Measurements from ENCODE around the gene TMC1.

Gene TMC1

GRCh38 chr9:72661401-72662135 is 140.2 kb downstream of the TMC1 start:
- Histone ChIP-seq H3K36me3 (ENCODE audit: control insufficient read depth, insufficient read depth, low read length) (no peaks in the 10 kb centered on the region), H3K9ac (no peak overlapping the region), H3K27ac (no peak overlapping the region), H3K4me1 (no peaks in the 10 kb centered on the region), H3K4me3 (ENCODE audit: low read depth, low read length) (no peak overlapping the region), H3K9me3 (ENCODE audit: control insufficient read depth, low read length) (no peaks in the 10 kb centered on the region), H3K79me2 (no peaks in the 10 kb centered on the region), H3K27me3 (ENCODE audit: control insufficient read depth, insufficient read depth, low read length) (no peaks in the 10 kb centered on the region), H3K4me2 (ENCODE audit: low read length) (no peak overlapping the region), H2AFZ (no peak overlapping the region)
- TF ChIP-seq CTCF (IDR thresholded peaks at IDR 0.05) = no peak

GRCh38 chr9:72665421-72665820 is 144.0 kb downstream of the TMC1 start:
- Histone ChIP-seq H2AFZ (no peak overlapping the region), H3K4me1 (no peaks in the 10 kb centered on the region), H3K79me2 (no peaks in the 10 kb centered on the region), H3K9me3 (ENCODE audit: control insufficient read depth, low read length) (no peaks in the 10 kb centered on the region), H3K9ac (no peak overlapping the region), H3K27ac (no peak overlapping the region), H3K27me3 (ENCODE audit: control insufficient read depth, insufficient read depth, low read length) (no peaks in the 10 kb centered on the region), H3K36me3 (ENCODE audit: control insufficient read depth, insufficient read depth, low read length) (no peaks in the 10 kb centered on the region), H3K4me3 (ENCODE audit: low read depth, low read length) (no peak overlapping the region), H3K4me2 (ENCODE audit: low read length) (no peak overlapping the region)
- TF ChIP-seq CTCF (IDR thresholded peaks at IDR 0.05) = no peak

- Histone ChIP-seq H3K27ac (no peak overlapping the region), H3K4me1 (no peaks in the 10 kb centered on the region), H3K4me3 (ENCODE audit: low read depth, low read length) (no peak overlapping the region), H2AFZ (no peak overlapping the region), H3K27me3 (ENCODE audit: control insufficient read depth, insufficient read depth, low read length) (no peaks in the 10 kb centered on the region), H3K9me3 (ENCODE audit: control insufficient read depth, low read length) (no peaks in the 10 kb centered on the region), H3K36me3 (ENCODE audit: control insufficient read depth, insufficient read depth, low read length) (no peaks in the 10 kb centered on the region), H3K4me2 (ENCODE audit: low read length) (no peak overlapping the region), H3K9ac (no peak overlapping the region), H3K79me2 (no peaks in the 10 kb centered on the region)
- no peak for TF ChIP-seq CTCF (IDR thresholded peaks at IDR 0.05)
These were observed 145.8 kb downstream of the TMC1 start for GRCh38 chr9:72667181-72667580.

GRCh38 chr9:72674961-72675360 is 153.6 kb downstream of the TMC1 start:
- Histone ChIP-seq H2AFZ (no peak overlapping the region), H3K4me3 (ENCODE audit: low read depth, low read length) (no peak overlapping the region), H3K36me3 (ENCODE audit: control insufficient read depth, insufficient read depth, low read length) (no peaks in the 10 kb centered on the region), H3K27me3 (ENCODE audit: control insufficient read depth, insufficient read depth, low read length) (no peaks in the 10 kb centered on the region), H3K4me1 (no peaks in the 10 kb centered on the region), H3K9me3 (ENCODE audit: control insufficient read depth, low read length) (no peaks in the 10 kb centered on the region), H3K79me2 (no peaks in the 10 kb centered on the region), H3K9ac (no peak overlapping the region), H3K27ac (no peak overlapping the region), H3K4me2 (ENCODE audit: low read length) (no peak overlapping the region)
- TF ChIP-seq CTCF (IDR thresholded peaks at IDR 0.05) = no peak

- H3K9ac ChIP-seq = no peak overlapping the region
- no peaks in the 10 kb centered on the region for H3K9me3 ChIP-seq (ENCODE audit: control insufficient read depth, low read length)
- TF ChIP-seq CTCF (IDR thresholded peaks at IDR 0.05) = no peak
- no peaks in the 10 kb centered on the region for H3K4me1 ChIP-seq
- no peak overlapping the region for H3K27ac ChIP-seq
- no peaks in the 10 kb centered on the region for H3K36me3 ChIP-seq (ENCODE audit: control insufficient read depth, insufficient read depth, low read length)
- no peak overlapping the region for H3K4me2 ChIP-seq (ENCODE audit: low read length)
- no peaks in the 10 kb centered on the region for H3K27me3 ChIP-seq (ENCODE audit: control insufficient read depth, insufficient read depth, low read length)
- no peak overlapping the region for H2AFZ ChIP-seq
- H3K4me3 ChIP-seq (ENCODE audit: low read depth, low read length) = no peak overlapping the region
- H3K79me2 ChIP-seq = no peaks in the 10 kb centered on the region
These were observed 154.2 kb downstream of the TMC1 start for GRCh38 chr9:72675586-72675985.

Measured in parathyroid adenoma (tissue), 2 donors.